C4-2B (cell line): ENCODE data around the gene GART.

ENCODE experiments used
- ZFX ChIP-seq: fragments of 450-650 bp; IDR thresholded peaks from 2 replicates; pipeline ENCODE4 v1.6.1; 2017
- TF ChIP-seq, protein P1 (sequence below): fragments of 450-650 bp; conservative IDR thresholded peaks from 2 replicates; pipeline ENCODE4 v1.5.1; 2017; ENCODE audit warnings: mild to moderate bottlenecking

- TF ChIP-seq, protein P1, sequence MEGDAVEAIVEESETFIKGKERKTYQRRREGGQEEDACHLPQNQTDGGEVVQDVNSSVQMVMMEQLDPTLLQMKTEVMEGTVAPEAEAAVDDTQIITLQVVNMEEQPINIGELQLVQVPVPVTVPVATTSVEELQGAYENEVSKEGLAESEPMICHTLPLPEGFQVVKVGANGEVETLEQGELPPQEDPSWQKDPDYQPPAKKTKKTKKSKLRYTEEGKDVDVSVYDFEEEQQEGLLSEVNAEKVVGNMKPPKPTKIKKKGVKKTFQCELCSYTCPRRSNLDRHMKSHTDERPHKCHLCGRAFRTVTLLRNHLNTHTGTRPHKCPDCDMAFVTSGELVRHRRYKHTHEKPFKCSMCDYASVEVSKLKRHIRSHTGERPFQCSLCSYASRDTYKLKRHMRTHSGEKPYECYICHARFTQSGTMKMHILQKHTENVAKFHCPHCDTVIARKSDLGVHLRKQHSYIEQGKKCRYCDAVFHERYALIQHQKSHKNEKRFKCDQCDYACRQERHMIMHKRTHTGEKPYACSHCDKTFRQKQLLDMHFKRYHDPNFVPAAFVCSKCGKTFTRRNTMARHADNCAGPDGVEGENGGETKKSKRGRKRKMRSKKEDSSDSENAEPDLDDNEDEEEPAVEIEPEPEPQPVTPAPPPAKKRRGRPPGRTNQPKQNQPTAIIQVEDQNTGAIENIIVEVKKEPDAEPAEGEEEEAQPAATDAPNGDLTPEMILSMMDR = no peak
- no peak for TF ChIP-seq ZFX
Observed at GRCh38 chr21:33560965-33561364, 19.0 kb upstream of the GART start.
